Rectal smooth muscle tissue (tissue), 1 donor: Measurements from ENCODE around the gene STAMBPL1.
"Not testable (repeated sequence)": the region's sequence is repeated elsewhere in the genome, so short reads cannot be mapped to it uniquely, and the experiment has no call there.

Experiments used
- H3K27ac ChIP-seq: one replicate; pipeline ENCODE4 v1.7.0; 2013; ENCODE audit warnings: low read depth, low read length, inconsistent platforms
- H3K27me3 ChIP-seq: one replicate; pipeline ENCODE4 v1.7.0; 2013; ENCODE audit warnings: low read length; ENCODE audit not compliant: control insufficient read depth, insufficient read depth
- H3K36me3 ChIP-seq: one replicate; pipeline ENCODE4 v1.7.0; 2013; ENCODE audit warnings: low read length; ENCODE audit not compliant: control insufficient read depth, insufficient read depth
- H3K4me1 ChIP-seq: one replicate; pipeline ENCODE4 v1.7.0; 2013; ENCODE audit warnings: low read length; ENCODE audit not compliant: control insufficient read depth, insufficient read depth
- H3K4me3 ChIP-seq: one replicate; pipeline ENCODE4 v1.7.0; 2013; ENCODE audit warnings: low read length
- H3K9ac ChIP-seq: one replicate; pipeline ENCODE4 v1.7.0; 2013; ENCODE audit warnings: low read length

Gene STAMBPL1

DNA sequence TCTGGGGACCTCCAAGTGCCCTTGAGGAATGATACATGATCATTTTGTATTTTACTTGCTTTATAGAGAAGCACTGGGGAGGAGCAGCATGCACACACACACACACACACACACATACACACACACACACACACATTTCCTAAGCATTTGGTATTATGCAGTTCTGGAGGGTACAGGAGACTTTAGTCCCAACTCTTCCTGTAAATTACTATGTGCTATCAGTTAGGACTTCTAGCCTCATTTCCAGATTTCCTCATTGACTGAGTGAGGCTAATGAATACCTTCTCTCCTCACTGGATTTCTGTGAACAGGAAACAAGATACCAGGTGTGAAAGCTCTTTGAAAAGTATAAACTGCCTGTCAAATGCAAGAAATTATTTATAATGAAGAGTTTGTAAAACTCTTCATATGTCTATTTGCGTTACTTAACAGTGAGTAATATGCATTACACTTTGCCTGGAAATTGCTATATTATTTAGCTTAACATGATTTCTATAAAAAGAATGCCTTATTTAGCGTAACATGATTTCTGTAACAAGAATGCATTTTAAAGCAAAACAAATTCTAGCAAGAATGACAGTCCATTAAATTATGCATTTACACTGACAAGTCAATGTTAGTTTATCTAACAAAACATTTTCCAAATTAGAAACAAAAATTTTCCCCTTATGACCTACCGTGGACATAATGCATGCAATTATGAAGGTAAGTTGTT is 38.3 kb downstream of the STAMBPL1 start:
- Histone ChIP-seq H3K36me3 (no peaks in the 10 kb centered on the region), H3K9ac (no peak overlapping the region), H3K27ac (no peak overlapping the region), H3K4me3 (no peak overlapping the region), H3K4me1 (no peaks in the 10 kb centered on the region), H3K27me3 (no peaks in the 10 kb centered on the region)

DNA sequence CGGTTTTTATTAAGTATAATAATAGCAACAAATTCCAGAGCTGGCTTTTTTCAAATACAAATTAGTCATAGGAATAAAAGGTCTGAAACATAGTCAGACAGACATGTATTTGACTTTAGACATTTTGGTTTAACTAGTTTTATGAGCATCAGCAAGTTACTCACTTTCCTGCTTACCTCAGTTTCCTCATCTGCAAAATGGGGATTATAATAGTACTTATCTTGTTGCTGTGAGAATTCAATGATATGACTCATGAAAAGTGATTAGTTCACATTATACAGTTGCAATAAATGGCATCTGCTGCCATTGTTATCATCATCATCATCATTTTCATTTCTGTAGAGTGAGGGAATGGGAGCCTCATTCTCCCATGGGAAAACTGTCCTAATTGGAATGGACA is 39.0 kb downstream of the STAMBPL1 start:
- Histone ChIP-seq H3K4me1 (no peaks in the 10 kb centered on the region), H3K4me3 (no peak overlapping the region), H3K9ac (no peak overlapping the region), H3K27ac (no peak overlapping the region), H3K36me3 (no peaks in the 10 kb centered on the region), H3K27me3 (no peaks in the 10 kb centered on the region)

DNA sequence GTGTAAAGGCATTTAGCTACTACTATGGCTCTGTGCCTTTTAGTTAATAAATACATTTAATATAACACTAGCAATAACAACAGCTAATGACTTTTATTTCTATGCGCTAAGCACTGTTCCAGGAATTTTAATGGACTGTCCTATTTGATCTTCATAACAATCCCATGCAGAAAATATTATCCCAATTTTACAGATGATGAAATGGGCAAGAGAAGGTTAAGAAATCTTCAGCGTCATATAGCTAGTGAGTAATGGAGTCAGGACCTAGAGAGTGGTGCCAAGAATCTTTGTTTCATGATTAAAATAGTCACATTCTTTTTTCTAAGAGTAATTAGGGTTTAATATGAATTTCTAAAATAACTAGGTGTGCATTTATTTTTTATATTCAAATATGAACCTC is 40.2 kb downstream of the STAMBPL1 start:
- no peaks in the 10 kb centered on the region for H3K4me1 ChIP-seq
- no peaks in the 10 kb centered on the region for H3K36me3 ChIP-seq
- H3K27ac ChIP-seq, result no peak overlapping the region
- H3K9ac ChIP-seq, result no peak overlapping the region
- H3K27me3 ChIP-seq, result no peaks in the 10 kb centered on the region
- H3K4me3 ChIP-seq, result no peak overlapping the region

DNA sequence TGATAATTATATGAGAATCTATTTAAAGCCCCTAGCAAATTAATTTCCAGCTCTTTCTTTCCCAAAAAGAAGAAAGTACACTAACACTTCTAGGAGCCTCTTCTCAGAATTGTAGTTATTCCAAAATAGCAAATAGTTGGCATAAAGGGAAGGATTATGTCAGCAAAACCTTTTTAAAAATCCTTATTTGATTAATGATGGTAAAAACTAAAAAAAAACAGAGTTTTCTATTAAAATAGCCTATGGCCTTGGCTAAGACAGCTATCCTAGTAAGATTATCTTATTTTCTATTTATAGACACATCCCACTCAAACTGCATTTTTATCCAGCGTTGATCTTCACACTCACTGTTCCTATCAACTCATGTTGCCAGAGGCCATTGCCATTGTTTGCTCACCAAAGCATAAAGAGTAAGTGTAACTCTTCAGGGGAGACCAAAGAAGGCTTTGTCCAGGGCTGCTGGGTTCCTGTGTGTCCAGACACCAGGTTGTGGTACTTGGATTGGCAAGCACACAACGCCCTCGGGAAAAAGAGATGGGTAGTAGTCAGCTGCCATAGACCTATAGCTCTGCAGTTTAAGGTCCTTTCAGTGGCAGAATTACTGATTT is 41.0 kb downstream of the STAMBPL1 start:
- H3K27ac ChIP-seq, result no peak overlapping the region
- H3K4me3 ChIP-seq, result no peak overlapping the region
- H3K4me1 ChIP-seq, result no peaks in the 10 kb centered on the region
- H3K27me3 ChIP-seq, result no peaks in the 10 kb centered on the region
- no peak overlapping the region for H3K9ac ChIP-seq
- no peaks in the 10 kb centered on the region for H3K36me3 ChIP-seq

DNA sequence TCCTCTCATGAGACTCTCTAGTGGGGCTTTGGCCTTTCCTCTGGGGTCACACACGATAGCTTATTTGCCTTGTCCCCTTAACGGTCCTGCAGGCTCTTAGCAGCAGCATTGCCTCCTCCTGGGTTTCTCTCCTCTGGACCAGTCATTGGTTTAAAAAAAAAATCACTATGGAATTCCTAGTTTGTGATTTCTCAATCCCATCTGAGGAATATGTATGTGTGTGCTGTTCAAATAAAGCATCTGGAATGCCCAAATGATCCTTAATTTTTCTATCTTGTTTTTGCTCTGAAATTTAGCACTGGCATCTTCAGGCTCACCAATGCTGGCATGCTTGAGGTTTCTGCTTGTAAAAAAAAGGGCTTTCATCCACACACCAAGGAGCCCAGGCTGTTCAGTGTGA is 42.0 kb downstream of the STAMBPL1 start:
- no peaks in the 10 kb centered on the region for H3K36me3 ChIP-seq
- no peak overlapping the region for H3K27ac ChIP-seq
- no peak overlapping the region for H3K9ac ChIP-seq
- H3K4me3 ChIP-seq, result no peak overlapping the region
- no peaks in the 10 kb centered on the region for H3K27me3 ChIP-seq
- H3K4me1 ChIP-seq, result no peaks in the 10 kb centered on the region

DNA sequence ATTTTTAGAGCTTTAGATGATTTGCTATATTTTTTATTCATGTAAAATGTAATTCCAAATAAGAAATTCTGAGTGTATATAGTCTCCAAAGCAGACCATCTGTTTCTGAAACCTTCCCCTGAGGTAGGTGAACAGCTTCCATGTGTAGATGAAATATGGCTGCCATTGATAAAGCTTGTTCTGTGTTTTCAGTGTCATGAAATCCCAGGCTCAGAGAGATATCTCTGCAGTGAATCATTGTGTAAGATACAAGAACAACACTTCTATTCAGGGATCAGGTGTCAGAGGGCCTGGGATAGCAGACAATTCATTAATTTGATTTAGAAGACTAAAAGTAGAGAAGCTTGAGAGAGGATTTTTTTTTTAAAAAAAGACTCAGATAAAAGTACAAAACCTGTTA is 43.5 kb downstream of the STAMBPL1 start:
- no peak overlapping the region for H3K27ac ChIP-seq
- H3K9ac ChIP-seq, result no peak overlapping the region

DNA sequence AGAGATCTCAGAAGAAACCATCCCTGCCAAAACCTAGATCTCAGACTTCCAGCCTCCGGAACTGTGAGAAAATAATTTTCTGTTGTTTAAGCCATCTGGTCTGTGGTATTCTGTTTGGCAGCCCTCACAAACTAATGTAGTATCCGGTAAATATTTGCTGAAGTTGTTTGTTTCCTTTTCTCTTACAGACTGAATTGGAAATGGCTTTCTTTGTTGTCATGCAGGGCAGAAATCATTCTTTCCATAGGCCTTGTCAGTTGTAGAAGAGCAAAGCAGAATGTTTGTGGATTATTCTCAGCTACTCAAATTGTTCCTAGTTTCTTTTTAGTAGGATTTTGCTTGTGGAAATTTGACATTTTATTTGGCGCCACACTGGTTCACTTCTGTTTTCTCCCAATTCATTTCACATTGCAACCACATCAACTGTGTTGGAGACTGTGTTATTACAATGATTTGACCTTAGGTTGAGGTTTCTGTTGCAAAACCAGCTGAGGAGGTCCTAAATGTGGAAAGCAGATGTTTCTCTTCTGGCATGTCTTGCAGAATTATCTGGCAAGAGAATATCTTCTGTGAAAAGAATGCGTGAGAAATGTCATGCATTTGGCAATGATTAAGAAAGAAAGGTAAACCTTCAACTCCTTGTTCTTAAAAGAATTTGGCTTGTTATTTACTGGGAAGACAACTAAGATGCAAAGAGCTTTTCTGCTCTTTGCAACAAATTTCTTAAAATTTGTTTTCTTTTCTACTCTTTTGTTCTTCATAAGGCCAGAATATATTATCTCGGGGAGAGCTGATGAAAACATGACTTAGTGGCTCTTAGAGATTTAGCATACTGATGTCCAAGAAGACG is 46.7 kb downstream of the STAMBPL1 start:
- Histone ChIP-seq H3K4me1 (peaks cover 6% of the 10 kb centered on the region), H3K36me3 (no peaks in the 10 kb centered on the region), H3K27me3 (no peaks in the 10 kb centered on the region), H3K27ac (peak overlapping the region; percentile 42), H3K9ac (no peak overlapping the region), H3K4me3 (no peak overlapping the region)

More for the DNA sequence above, 43.5 kb downstream of the STAMBPL1 start:
- no peaks in the 10 kb centered on the region for H3K27me3 ChIP-seq
- peaks cover 3% of the 10 kb centered on the region for H3K4me1 ChIP-seq
- H3K4me3 ChIP-seq, result no peak overlapping the region
- H3K36me3 ChIP-seq, result no peaks in the 10 kb centered on the region

DNA sequence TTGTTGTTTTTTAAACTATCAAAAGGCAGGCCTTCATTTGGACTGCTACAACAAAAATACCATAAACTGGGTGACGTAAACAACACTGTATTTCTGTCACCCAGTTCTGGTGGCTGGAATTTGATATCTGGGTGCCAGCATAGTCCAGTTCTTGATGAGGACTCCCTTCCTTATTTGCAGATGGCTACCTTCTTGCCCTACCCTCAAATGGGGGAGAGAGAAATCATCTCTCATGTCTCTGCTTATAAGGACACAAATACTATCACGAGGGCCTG is 47.3 kb downstream of the STAMBPL1 start:
- Histone ChIP-seq H3K27ac (peak overlapping the region; percentile 44), H3K36me3 (no peaks in the 10 kb centered on the region), H3K9ac (no peak overlapping the region), H3K27me3 (no peaks in the 10 kb centered on the region), H3K4me1 (peaks cover 8% of the 10 kb centered on the region), H3K4me3 (no peak overlapping the region)

DNA sequence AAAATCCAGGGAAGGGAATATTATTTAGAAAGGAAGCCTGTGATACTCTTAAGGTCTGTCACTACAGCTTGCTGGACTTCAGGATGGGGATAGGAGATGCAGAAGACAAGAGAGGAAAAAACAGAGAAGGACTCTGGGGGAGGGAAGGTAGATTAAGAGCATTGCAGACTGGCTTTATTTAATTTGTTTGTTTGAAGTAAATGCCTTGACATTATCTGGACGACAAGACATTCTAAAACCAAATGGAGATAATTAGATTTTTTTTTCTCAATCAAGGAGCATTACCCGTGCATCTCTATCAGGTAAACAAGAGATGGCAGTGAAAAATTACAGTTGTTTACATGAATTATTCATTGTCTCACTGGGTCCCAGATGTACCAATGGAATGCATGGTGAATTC is 48.2 kb downstream of the STAMBPL1 start:
- Histone ChIP-seq H3K9ac (no peak overlapping the region), H3K27me3 (no peaks in the 10 kb centered on the region), H3K36me3 (no peaks in the 10 kb centered on the region), H3K4me1 (peaks cover 13% of the 10 kb centered on the region), H3K27ac (no peak overlapping the region), H3K4me3 (no peak overlapping the region)

DNA sequence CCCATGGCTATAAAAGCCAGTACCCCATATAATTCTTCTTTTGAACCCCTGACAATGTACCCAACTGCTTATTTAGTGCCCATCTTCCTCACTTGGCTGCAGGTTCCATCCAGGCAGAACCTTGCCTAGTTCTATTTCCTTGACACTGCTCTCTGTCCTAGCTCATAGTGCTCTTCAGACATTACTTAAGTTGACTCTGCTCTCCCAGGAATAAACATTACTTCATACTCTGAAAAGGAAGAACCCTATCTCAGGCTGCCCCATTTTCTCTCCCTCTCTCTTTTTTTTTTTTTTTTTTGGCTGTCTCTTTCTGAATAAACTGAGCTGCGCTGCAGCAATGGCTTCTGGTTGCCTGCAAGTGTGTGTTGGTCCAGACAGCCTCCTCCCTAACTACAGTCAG is 51.5 kb downstream of the STAMBPL1 start:
- H3K36me3 ChIP-seq, result no peaks in the 10 kb centered on the region
- no peak overlapping the region for H3K9ac ChIP-seq
- H3K27ac ChIP-seq, result peak overlapping the region; percentile 33
- H3K27me3 ChIP-seq, result no peaks in the 10 kb centered on the region
- peaks cover 13% of the 10 kb centered on the region for H3K4me1 ChIP-seq
- no peak overlapping the region for H3K4me3 ChIP-seq

DNA sequence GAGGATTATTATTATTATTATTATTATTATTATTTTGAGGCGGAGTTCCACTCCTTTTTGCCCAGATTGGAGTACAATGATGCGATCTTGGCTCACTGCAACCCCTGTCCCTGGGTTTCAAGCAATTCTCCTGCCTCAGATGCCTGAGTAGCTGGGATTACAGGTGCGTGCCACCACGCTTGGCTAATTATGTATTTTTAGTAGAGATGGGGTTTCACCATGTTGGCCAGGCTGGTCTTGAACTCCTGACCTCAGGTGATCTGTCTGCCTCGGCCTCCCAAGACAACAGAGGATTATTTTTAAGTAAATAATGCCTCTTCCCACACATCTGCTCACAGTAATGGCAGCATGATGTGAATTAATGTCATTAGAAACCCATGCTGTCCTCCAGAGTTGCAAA is 52.0 kb downstream of the STAMBPL1 start:
- H3K9ac ChIP-seq, H3K4me3 ChIP-seq, H3K36me3 ChIP-seq, H3K27me3 ChIP-seq: not testable (repeated sequence)
- H3K27ac ChIP-seq, result peak overlapping the region; percentile 29
- H3K4me1 ChIP-seq, result peaks cover 13% of the 10 kb centered on the region

DNA sequence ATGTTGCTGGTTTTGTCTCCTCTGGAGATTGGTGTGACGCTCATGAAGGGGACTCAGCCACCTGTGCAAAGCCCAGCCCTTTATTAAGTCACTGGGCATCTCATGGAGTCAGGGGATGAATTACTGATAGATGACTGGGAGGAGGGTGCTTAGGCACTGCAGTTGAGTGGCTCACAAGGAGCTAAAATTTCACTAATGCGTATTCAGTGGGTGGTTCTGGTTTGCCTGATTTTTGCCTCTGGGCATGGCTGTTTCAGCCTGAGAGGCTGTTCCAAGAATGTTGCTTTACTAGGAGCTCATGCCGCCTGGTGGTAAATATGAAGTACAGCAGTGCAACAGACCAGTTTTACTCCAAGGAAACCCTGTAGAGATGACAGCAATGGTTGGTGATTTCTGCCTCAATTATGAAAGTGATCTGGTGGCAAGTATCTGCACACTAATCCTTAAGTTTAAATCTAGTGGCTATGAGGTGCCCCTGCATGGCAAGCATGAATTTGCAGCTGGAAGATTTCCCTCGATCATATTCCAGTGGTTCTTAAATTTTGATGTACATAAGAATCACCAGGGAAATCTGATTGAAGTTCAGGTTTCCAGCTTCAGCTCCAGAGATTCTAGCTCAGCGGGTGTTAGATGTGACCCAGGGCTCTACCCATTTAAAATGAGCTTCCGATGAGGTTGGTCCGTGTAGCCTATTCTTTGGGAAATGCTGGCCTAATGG is 52.7 kb downstream of the STAMBPL1 start:
- Histone ChIP-seq H3K4me1 (peaks cover 10% of the 10 kb centered on the region), H3K36me3 (peaks cover 7% of the 10 kb centered on the region), H3K27me3 (no peaks in the 10 kb centered on the region), H3K4me3 (no peak overlapping the region), H3K9ac (no peak overlapping the region), H3K27ac (peak overlapping the region; percentile 29)
